HG03457 (cell line): ENCODE measurements around the gene MBD1.
"Not testable (repeated sequence)": the region's sequence is repeated elsewhere in the genome, so short reads cannot be mapped to it uniquely, and the experiment has no call there.

ENCODE experiments used
- ATAC-seq: cut with Tn5 transposase; IDR thresholded peaks from one replicate; pipeline ENCODE4 v1.9.1; 2021; ENCODE audit warnings: moderate number of reproducible peaks; ENCODE audit not compliant: unreplicated experiment

MBD1 gene

DNA sequence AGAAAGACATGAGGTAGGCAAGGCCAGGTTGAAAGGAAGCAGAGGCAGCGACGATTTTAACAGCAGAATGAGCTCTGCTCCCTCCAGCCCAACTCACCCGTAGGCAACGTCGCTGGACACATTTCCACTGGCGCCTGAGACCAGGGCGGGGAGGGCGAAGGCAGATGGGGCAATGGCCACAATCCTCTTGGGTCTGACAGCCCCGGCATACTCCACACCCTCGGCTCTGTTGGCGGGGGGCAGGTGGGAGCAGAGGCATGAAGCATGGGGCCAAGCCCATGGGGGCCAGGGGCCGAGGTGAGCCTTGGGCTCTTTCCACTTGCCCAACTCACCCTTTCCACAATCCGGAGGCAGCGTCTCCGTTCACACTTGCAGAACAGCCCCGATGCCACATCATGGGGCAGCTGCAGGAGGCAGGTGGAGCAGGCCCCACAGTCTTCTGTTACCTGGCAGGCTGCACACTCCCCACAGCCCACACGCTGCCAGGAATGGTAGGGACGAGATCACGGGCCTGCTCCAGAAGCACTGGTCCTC lies 5.8 kb downstream of the MBD1 start:
- no peak for ATAC-seq

- no peak for ATAC-seq
Observed at GRCh38 chr18:50274941-50275340, 6.4 kb downstream of the MBD1 start.

DNA sequence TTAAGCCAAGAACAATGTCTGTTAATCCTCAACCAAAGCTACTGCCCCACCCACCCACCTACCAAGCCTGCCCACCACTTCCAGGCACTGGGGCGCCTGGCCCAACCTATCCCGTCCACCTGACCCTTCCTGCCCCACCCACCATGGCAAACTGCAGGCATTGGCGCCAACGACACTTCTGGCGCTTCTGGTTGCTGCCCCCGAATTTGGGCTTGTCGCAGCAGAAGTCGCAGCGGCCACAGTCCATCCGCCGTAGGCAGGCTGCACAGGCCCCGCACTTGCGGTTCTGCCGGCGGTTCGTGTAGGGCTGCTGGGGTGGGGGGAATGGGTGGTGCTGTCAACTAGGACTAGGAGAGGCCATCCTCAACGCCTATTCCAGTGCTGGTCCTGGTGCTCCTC lies 7.3 kb downstream of the MBD1 start:
- no peak for ATAC-seq

GRCh38 chr18:50273203-50274043 lies 7.9 kb downstream of the MBD1 start:
- ATAC-seq, result no peak

DNA sequence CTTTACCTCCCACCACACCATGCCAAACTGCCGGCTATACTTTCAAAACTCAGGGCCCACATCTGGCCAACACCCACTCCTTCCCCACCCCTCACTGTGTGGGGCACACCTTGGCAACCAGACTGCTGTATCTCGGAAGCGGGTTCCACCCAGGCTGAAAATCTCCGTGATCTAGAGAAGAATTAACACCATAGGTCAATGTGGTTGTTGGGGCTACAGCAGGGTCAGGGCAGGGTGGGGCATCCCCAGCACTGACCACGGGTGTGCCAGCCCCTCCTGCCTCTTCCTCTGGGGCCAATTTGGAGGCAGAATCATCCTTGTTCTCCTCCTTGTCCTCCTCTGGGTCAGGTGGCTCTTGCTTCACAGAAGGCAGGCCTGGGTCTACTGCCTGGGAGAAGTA lies 8.8 kb downstream of the MBD1 start:
- ATAC-seq, result no peak

GRCh38 chr18:50268022-50268747 lies 13.1 kb downstream of the MBD1 start:
- peak; percentile 58 for ATAC-seq

- ATAC-seq, result peak; percentile 65
Observed at GRCh38 chr18:50266248-50266704, 15.0 kb downstream of the MBD1 start, which contains the start of gene CFAP53. TSS of gene CFAP53 (minus strand) at chr18:50266495. CDS start at chr18:50266404, 91 bp downstream.

DNA sequence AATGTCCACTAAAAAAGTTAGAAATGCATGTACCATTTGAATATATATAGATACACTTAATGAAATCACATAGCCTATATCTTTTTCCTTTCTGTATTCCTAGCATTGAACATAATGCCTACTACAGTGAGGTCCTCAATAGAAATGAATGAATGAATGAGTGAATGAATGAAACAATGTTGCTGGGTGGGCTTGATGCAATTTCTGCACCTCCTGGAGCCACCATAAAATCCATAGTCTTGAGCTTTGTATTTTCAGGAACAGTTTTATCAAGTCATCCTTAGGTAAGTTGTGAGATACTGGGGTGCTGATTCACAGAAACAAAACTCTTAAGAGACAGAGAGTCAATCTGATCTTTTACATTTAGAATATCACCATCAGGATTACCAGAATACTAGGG lies 18.3 kb downstream of the MBD1 start:
- ATAC-seq, result no peak

GRCh38 chr18:50250935-50251334 lies 30.4 kb downstream of the MBD1 start:
- ATAC-seq, result no peak

DNA sequence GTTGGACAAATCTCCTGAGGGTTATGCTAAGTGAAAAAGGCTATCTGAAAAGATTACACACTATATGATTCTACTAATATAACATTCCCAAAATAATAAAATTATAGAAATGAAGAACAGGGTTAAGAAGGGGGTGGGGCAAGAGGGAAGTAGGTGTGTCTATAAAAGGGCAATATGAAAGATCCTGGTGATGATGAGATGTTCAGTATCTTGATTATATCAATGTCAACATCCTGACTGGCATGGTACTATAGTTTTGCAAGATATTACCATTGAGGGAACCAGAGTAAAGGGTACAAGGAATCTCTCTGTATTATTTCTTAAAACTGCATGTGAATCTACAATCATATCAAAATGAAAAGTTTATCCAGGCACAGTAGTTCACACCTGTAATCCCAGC lies 31.7 kb downstream of the MBD1 start:
- no peak for ATAC-seq

DNA sequence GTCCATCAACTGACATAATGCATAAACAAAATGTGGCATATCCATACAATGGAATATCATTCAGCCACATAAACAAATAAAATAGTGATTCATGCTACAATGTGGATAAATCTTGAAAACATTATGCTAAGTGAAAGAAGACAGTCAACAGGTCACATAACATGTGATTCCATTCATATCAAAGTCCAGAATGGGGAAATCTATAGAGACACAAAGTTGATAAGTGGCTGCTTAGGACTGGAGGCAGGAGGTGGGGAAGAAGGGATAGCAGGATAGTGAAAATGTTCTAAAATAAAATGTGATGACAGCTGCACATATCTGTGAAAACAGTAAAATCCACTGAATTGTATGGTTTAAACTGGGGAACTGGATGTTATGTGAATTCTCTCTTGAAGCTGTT lies 33.8 kb downstream of the MBD1 start:
- no peak for ATAC-seq

GRCh38 chr18:50241768-50242167 lies 39.6 kb downstream of the MBD1 start:
- not testable (repeated sequence) for ATAC-seq

GRCh38 chr18:50240080-50240563 lies 41.2 kb downstream of the MBD1 start:
- no peak for ATAC-seq

GRCh38 chr18:50232419-50232818 lies 48.9 kb downstream of the MBD1 start:
- ATAC-seq, result no peak

DNA sequence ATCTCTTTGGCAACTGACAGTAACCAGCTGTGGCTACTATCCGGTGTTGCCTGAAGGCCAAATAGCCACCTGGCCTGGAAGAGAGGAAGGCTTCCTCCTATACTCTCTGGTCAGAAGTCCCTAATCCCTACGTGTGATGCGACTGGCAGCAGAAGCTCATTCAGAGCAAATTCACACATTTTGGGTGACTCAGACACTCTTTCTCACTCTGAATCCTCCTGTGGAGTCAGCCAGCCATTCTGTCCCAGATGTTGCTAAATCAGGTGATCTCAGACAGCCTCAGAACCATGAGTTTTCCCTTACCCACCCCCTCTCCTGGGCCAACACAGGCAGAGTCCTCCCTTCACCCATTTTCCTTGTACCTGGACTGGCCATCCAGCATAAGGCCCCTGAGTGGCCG lies 49.7 kb downstream of the MBD1 start:
- ATAC-seq, result no peak

- not testable (repeated sequence) for ATAC-seq
Observed at GRCh38 chr18:50220249-50220648, 61.1 kb downstream of the MBD1 start.
